ENCODE measurements around the gene SLC25A15.
"Not testable (repeated sequence)": the region's sequence is repeated elsewhere in the genome, so short reads cannot be mapped to it uniquely, and the experiment has no call there.

SLC25A15 gene

GRCh38 chr13:40781717-40782116 lies 7.7 kb upstream of the SLC25A15 start:
- no peak for DNase-seq (ENCODE audit: low read depth)

- DNase-seq (ENCODE audit: low read depth): not testable (repeated sequence)
These were observed 6.4 kb upstream of the SLC25A15 start for GRCh38 chr13:40782971-40783370.

GRCh38 chr13:40784540-40784939 lies 4.9 kb upstream of the SLC25A15 start:
- DNase-seq (ENCODE audit: low read depth): no peak

- no peak for DNase-seq (ENCODE audit: low read depth)
These were observed 2.8 kb upstream of the SLC25A15 start for GRCh38 chr13:40786568-40786996.

- peak; percentile 27 for DNase-seq (ENCODE audit: low read depth)
These were observed 2.3 kb upstream of the SLC25A15 start for GRCh38 chr13:40787062-40787461.

GRCh38 chr13:40788540-40789274 lies 704 bp upstream of the SLC25A15 start:
- DNase-seq (ENCODE audit: low read depth): not testable (repeated sequence)

GRCh38 chr13:40790154-40790616 lies 774 bp downstream of the SLC25A15 start:
- no peak for DNase-seq (ENCODE audit: low read depth)

GRCh38 chr13:40792284-40793051 lies 3.1 kb downstream of the SLC25A15 start:
- DNase-seq (ENCODE audit: low read depth): no peak

GRCh38 chr13:40793339-40793738 lies 3.9 kb downstream of the SLC25A15 start:
- no peak for DNase-seq (ENCODE audit: low read depth)

- DNase-seq (ENCODE audit: low read depth): no peak
These were observed 5.3 kb downstream of the SLC25A15 start for GRCh38 chr13:40794414-40795368.

GRCh38 chr13:40796649-40797048 lies 7.2 kb downstream of the SLC25A15 start:
- DNase-seq (ENCODE audit: low read depth): no peak

GRCh38 chr13:40798380-40798779 lies 9.0 kb downstream of the SLC25A15 start:
- no peak for DNase-seq (ENCODE audit: low read depth)

- no peak for DNase-seq (ENCODE audit: low read depth)
These were observed 10.1 kb downstream of the SLC25A15 start for GRCh38 chr13:40799508-40799907.

GRCh38 chr13:40800559-40800958 lies 11.1 kb downstream of the SLC25A15 start:
- no peak for DNase-seq (ENCODE audit: low read depth)

GRCh38 chr13:40801255-40802217 lies 12.1 kb downstream of the SLC25A15 start:
- DNase-seq (ENCODE audit: low read depth): no peak

- DNase-seq (ENCODE audit: low read depth): no peak
These were observed 13.9 kb downstream of the SLC25A15 start for GRCh38 chr13:40803316-40803715.

GRCh38 chr13:40806241-40806640 lies 16.8 kb downstream of the SLC25A15 start:
- DNase-seq (ENCODE audit: low read depth): no peak

- DNase-seq (ENCODE audit: low read depth): no peak
These were observed 20.1 kb downstream of the SLC25A15 start for GRCh38 chr13:40809471-40809870.

GRCh38 chr13:40812102-40812501 lies 22.7 kb downstream of the SLC25A15 start:
- no peak for DNase-seq (ENCODE audit: low read depth)

GRCh38 chr13:40812724-40813445 lies 23.5 kb downstream of the SLC25A15 start:
- no peak for DNase-seq (ENCODE audit: low read depth)

All from fibroblast of gingiva (primary cell).